H1 (cell line): ENCODE measurements around the gene ETFB. TPM values are rescaled to one million over a fixed set of nuclear protein-coding genes. Genes with fewer than 3 reads are reported as not detected.

Source experiments
- CTCF ChIA-PET: fragments of 300-600 bp; sonication (Branson Sonifier 250); formaldehyde crosslinking; loops from one replicate; lab custom pipeline; 2021; ENCODE audit not compliant: partially characterized antibody; lab: Charles Lee
- POLR2A ChIA-PET: fragments of 300-600 bp; sonication (Branson Sonifier 250); formaldehyde crosslinking; loops from one replicate; lab custom pipeline; 2021; ENCODE audit warnings: inconsistent platforms; ENCODE audit not compliant: partially characterized antibody; lab: Charles Lee
- DNase-seq, 2 experiments: peaks; one replicate each; pipeline versions ENCODE4 v3.0.0 to v3.0.0-alpha.2; 2010 to 2022; ENCODE audit warnings: low spot score in 2 of 2, low read depth in 1 of 2, mixed read lengths in 1 of 2
- FAIRE-seq: peaks from 2 replicates; lab custom pipeline; 2011; peaks lifted over from hg19 to GRCh38; lab: Jason Lieb, UNC
- H2AFZ ChIP-seq: 2 replicates; pipeline ENCODE4 v1.8.1; 2012; ENCODE audit warnings: low read length, inconsistent platforms
- H2AK5ac ChIP-seq: 2 replicates; pipeline ENCODE4 v1.6.1; 2013; ENCODE audit warnings: low read depth, low read length
- H2BK120ac ChIP-seq: replicated peaks from 2 replicates; pipeline ENCODE3; 2013; ENCODE audit warnings: low read depth, low read length, inconsistent platforms
- H2BK12ac ChIP-seq: 2 replicates; pipeline ENCODE4 v1.6.1; 2013; ENCODE audit warnings: low read depth, low read length
- H2BK15ac ChIP-seq: 2 replicates; pipeline ENCODE4 v1.6.1; 2013; ENCODE audit warnings: low read length
- H2BK20ac ChIP-seq: 2 replicates; pipeline ENCODE4 v1.6.1; 2013; ENCODE audit warnings: low read length
- H2BK5ac ChIP-seq: 2 replicates; pipeline ENCODE4 v1.6.1; 2013; ENCODE audit warnings: low read depth, low read length
- H3K14ac ChIP-seq: 2 replicates; pipeline ENCODE4 v1.6.1; 2013; ENCODE audit warnings: inconsistent platforms; ENCODE audit not compliant: insufficient read length
- H3K18ac ChIP-seq: 2 replicates; pipeline ENCODE4 v1.6.1; 2013; ENCODE audit warnings: low read length; ENCODE audit errors: extremely low read depth
- H3K23ac ChIP-seq: 2 replicates; pipeline ENCODE4 v1.6.1; 2013; ENCODE audit warnings: inconsistent platforms; ENCODE audit not compliant: insufficient read length
- H3K23me2 ChIP-seq: 2 replicates; pipeline ENCODE4 v1.6.1; 2013; ENCODE audit warnings: low read depth, low read length
- H3K27ac ChIP-seq: 2 replicates; pipeline ENCODE4 v1.6.1; 2011; ENCODE audit warnings: low read depth, low read length, inconsistent platforms
- H3K27me3 ChIP-seq, 4 experiments: replicated peaks in 1 of 4; 1 replicate in 1 of 4; 2 replicates in 3 of 4; pipeline versions ENCODE4 v1.6.1 to v1.8.1; 2011 to 2013; ENCODE audit warnings: low read length in 3 of 4, mild to moderate bottlenecking in 3 of 4, inconsistent platforms in 2 of 4, mixed read lengths in 2 of 4, moderate library complexity in 1 of 4; ENCODE audit not compliant: control insufficient read depth in 3 of 4, insufficient read depth in 3 of 4; ENCODE audit errors: extremely low read depth in 1 of 4
- H3K36me3 ChIP-seq, 4 experiments: 2 replicates each; pipeline versions ENCODE4 v1.6.1 to v1.8.1; 2011 to 2013; ENCODE audit warnings: mild to moderate bottlenecking in 4 of 4, low read length in 3 of 4, moderate library complexity in 2 of 4, control low read depth in 1 of 4, inconsistent platforms in 1 of 4; ENCODE audit not compliant: insufficient read depth in 4 of 4, control insufficient read depth in 2 of 4
- H3K4ac ChIP-seq: replicated peaks from 2 replicates; pipeline ENCODE3; 2013; ENCODE audit warnings: low read length, low read depth, mixed read lengths, inconsistent platforms; ENCODE audit not compliant: insufficient read length
- H3K4me1 ChIP-seq, 4 experiments: replicated peaks in 1 of 4; 1 replicate in 1 of 4; 2 replicates in 3 of 4; pipeline versions ENCODE4 v1.6.1 to v1.8.1; 2011 to 2013; ENCODE audit warnings: low read length in 3 of 4, inconsistent platforms in 2 of 4, mixed read lengths in 1 of 4; ENCODE audit not compliant: insufficient read depth in 4 of 4, control insufficient read depth in 3 of 4
- H3K4me2 ChIP-seq, 2 experiments: 2 replicates each; pipeline versions ENCODE4 v1.6.1 to v1.8.1; 2011 to 2013; ENCODE audit warnings: low read depth in 2 of 2, low read length in 2 of 2, control low read depth in 1 of 2, inconsistent platforms in 1 of 2, mild to moderate bottlenecking in 1 of 2; ENCODE audit not compliant: insufficient read depth in 1 of 2
- H3K4me3 ChIP-seq, 4 experiments: fragments of 200-600, 300-600 bp in 1 of 4; sonication (generic), shearing (Covaris generic), sonication (Bioruptor Twin) in 1 of 4; 2 replicates each; pipeline versions ENCODE4 v1.5.1 to v1.8.1; 2011 to 2016; ENCODE audit warnings: low read length in 4 of 4, low read depth in 3 of 4, control low read depth in 2 of 4, inconsistent platforms in 2 of 4, mild to moderate bottlenecking in 2 of 4, mixed read lengths in 1 of 4, moderate library complexity in 1 of 4; ENCODE audit not compliant: insufficient read depth in 2 of 4; ENCODE audit errors: extremely low read depth in 1 of 4
- H3K56ac ChIP-seq: replicated peaks from 2 replicates; pipeline ENCODE3; 2013; ENCODE audit warnings: low read depth, mild to moderate bottlenecking, mixed read lengths, low read length, inconsistent platforms; ENCODE audit not compliant: insufficient read length
- H3K79me1 ChIP-seq: 2 replicates; pipeline ENCODE4 v1.6.1; 2013; ENCODE audit warnings: low read depth, low read length, control low read depth
- H3K79me2 ChIP-seq, 2 experiments: 2 replicates each; pipeline versions ENCODE4 v1.6.1 to v1.8.1; 2012 to 2013; ENCODE audit warnings: low read length in 2 of 2, mild to moderate bottlenecking in 2 of 2, inconsistent platforms in 1 of 2; ENCODE audit not compliant: insufficient read depth in 2 of 2, control insufficient read depth in 1 of 2
- H3K9ac ChIP-seq, 4 experiments: replicated peaks in 1 of 4; 1 replicate in 1 of 4; 2 replicates in 3 of 4; pipeline versions ENCODE4 v1.6.1 to v1.8.1; 2011 to 2013; ENCODE audit warnings: low read depth in 3 of 4, low read length in 3 of 4, control low read depth in 2 of 4, mild to moderate bottlenecking in 2 of 4, moderate library complexity in 2 of 4, inconsistent platforms in 1 of 4; ENCODE audit errors: extremely low read depth in 1 of 4
- H3K9me3 ChIP-seq, 2 experiments: 2 replicates each; pipeline versions ENCODE4 v1.6.1 to v1.8.1; 2012 to 2013; ENCODE audit warnings: mild to moderate bottlenecking in 2 of 2, moderate library complexity in 2 of 2, control low read depth in 1 of 2, inconsistent platforms in 1 of 2, low read depth in 1 of 2, low read length in 1 of 2, mixed read lengths in 1 of 2; ENCODE audit not compliant: insufficient read depth in 2 of 2
- H4K20me1 ChIP-seq, 2 experiments: replicated peaks in 1 of 2; 2 replicates each; pipeline versions ENCODE3 to v1.8.1; 2011 to 2013; ENCODE audit warnings: inconsistent platforms in 2 of 2, low read length in 2 of 2, mild to moderate bottlenecking in 1 of 2; ENCODE audit not compliant: insufficient read depth in 2 of 2, control insufficient read depth in 1 of 2
- H4K5ac ChIP-seq: 2 replicates; pipeline ENCODE4 v1.6.1; 2013; ENCODE audit warnings: low read length, low read depth, mixed read lengths, inconsistent platforms; ENCODE audit not compliant: insufficient read length
- H4K8ac ChIP-seq: 2 replicates; pipeline ENCODE4 v1.8.0; 2013; ENCODE audit warnings: mild to moderate bottlenecking, moderate library complexity, low read length, inconsistent platforms; ENCODE audit not compliant: insufficient read depth; ENCODE audit errors: extremely low read depth
- H4K91ac ChIP-seq: replicated peaks from 2 replicates; pipeline ENCODE3; 2013; ENCODE audit warnings: low read length, mixed read lengths, inconsistent platforms; ENCODE audit not compliant: insufficient read length
- BRCA1 ChIP-seq: IDR thresholded peaks from 2 replicates; pipeline ENCODE4 v1.6.1; 2012; ENCODE audit warnings: low read depth, low read length, improper control_type of control experiment
- FOSL1 ChIP-seq: IDR thresholded peaks from 2 replicates; pipeline ENCODE4 v1.6.1; 2011; ENCODE audit warnings: mild to moderate bottlenecking, low read depth, low read length, moderate library complexity; ENCODE audit not compliant: insufficient read depth
- JUN ChIP-seq: IDR thresholded peaks from 2 replicates; pipeline ENCODE4 v1.6.1; 2011; ENCODE audit warnings: low read depth, mild to moderate bottlenecking, improper control_type of control experiment, low read length
- JUND ChIP-seq: IDR thresholded peaks from 2 replicates; pipeline ENCODE4 v1.6.1; 2011; ENCODE audit warnings: mild to moderate bottlenecking, improper control_type of control experiment, low read length
- KDM4A ChIP-seq: IDR thresholded peaks from one replicate; pipeline ENCODE4 v1.7.1; 2012; ENCODE audit warnings: low read depth, mild to moderate bottlenecking, moderate library complexity, low read length, inconsistent platforms; ENCODE audit not compliant: severe bottlenecking
- KDM5A ChIP-seq: fragments of 200-600 bp; IDR thresholded peaks from 2 replicates; pipeline ENCODE4 v1.7.1; 2012; ENCODE audit warnings: mild to moderate bottlenecking, low read length, inconsistent platforms, mixed read lengths
- MAFK ChIP-seq: IDR thresholded peaks from 2 replicates; pipeline ENCODE4 v1.6.1; 2012; ENCODE audit warnings: low read depth, mild to moderate bottlenecking, improper control_type of control experiment, low read length
- POU5F1 ChIP-seq: IDR thresholded peaks from 2 replicates; pipeline ENCODE4 v1.6.1; 2011; ENCODE audit warnings: low read depth, mild to moderate bottlenecking, low read length, moderate library complexity
- RBBP5 ChIP-seq: IDR thresholded peaks from 2 replicates; pipeline ENCODE4 v1.7.1; 2012; ENCODE audit warnings: low read depth, mild to moderate bottlenecking, inconsistent platforms, low read length, moderate library complexity, borderline replicate concordance
- SIRT6 ChIP-seq: IDR thresholded peaks from one replicate; pipeline ENCODE4 v1.7.1; 2012; ENCODE audit warnings: low read length, inconsistent platforms
- SRF ChIP-seq: IDR thresholded peaks from 2 replicates; pipeline ENCODE4 v1.6.1; 2011; ENCODE audit warnings: mild to moderate bottlenecking, low read depth, low read length, moderate library complexity
- TAF1 ChIP-seq: IDR thresholded peaks from 2 replicates; pipeline ENCODE4 v1.6.1; 2011; ENCODE audit warnings: mild to moderate bottlenecking, low read depth, low read length
- TEAD4 ChIP-seq: IDR thresholded peaks from 2 replicates; pipeline ENCODE4 v1.6.1; 2012; ENCODE audit warnings: low read depth, low read length, inconsistent platforms, mixed read lengths
- USF2 ChIP-seq: IDR thresholded peaks from 2 replicates; pipeline ENCODE4 v1.6.1; 2011; ENCODE audit warnings: low read length, improper control_type of control experiment
- WGBS, 2 experiments: shearing (Covaris generic) in 1 of 2; methylation state at CpG; one replicate each; pipeline versions ENCODE4 v1.1.6 to v1.1.7; 2013 to 2015; ENCODE audit warnings: low lambda C conversion rate in 2 of 2, mixed read lengths in 2 of 2, inconsistent platforms in 1 of 2, low coverage in 1 of 2, missing lambda C conversion rate in 1 of 2; ENCODE audit not compliant: insufficient replicate concordance in 2 of 2, insufficient coverage in 1 of 2, insufficient read length in 1 of 2; ENCODE audit errors: extremely low coverage in 1 of 2, missing lambda C conversion rate in 1 of 2; 5-methylcytosine and 5-hydroxymethylcytosine counted together
- polyA plus RNA-seq, 7 experiments: library from polyadenylated mRNA; depleted of rRNA in 3 of 7; stranded (reverse) in 5 of 7; unstranded in 2 of 7; fragments of >200 nt in 5 of 7; fragments of 200-250 nt in 2 of 7; gene quantifications; 1 replicate in 5 of 7; 2 replicates in 1 of 7; 4 replicates in 1 of 7; pipeline versions ENCODE4 v1.2.1 to v1.2.3, GENCODE V29; 2011 to 2013; ENCODE audit warnings: missing spikeins in 2 of 7, mixed read lengths in 2 of 7
- total RNA-seq: library from RNA; stranded (reverse); fragmentation: NEBNext Ultra II Directional; extraction: Animal tissue kit (Norgen Biotek cat#: 25700); gene quantifications from 2 replicates; pipeline ENCODE4 v1.2.1, GENCODE V29; 2021

Gene ETFB
- total and polyA plus RNA-seq, 2 of the 8 experiments (the other 6 are each of a cell fraction or from before 2014, with no cell fraction given): 40.0 to 66.5 TPM

GRCh38 chr19:51389143-51389542 lies 23.0 kb upstream of the ETFB start:
- Histone ChIP-seq H3K36me3 (no peaks in the 10 kb centered on the region), H4K8ac (no peak overlapping the region), H3K14ac (no peak overlapping the region), H2BK12ac (no peak overlapping the region), H2BK15ac (no peak overlapping the region), H2BK5ac (no peak overlapping the region), H3K23ac (no peak overlapping the region), H3K4ac (no peak overlapping the region), H2BK120ac (no peak overlapping the region), H4K5ac (no peak overlapping the region), H3K79me1 (no peaks in the 10 kb centered on the region), H4K20me1 (no peaks in the 10 kb centered on the region), H2BK20ac (no peak overlapping the region), H3K18ac (no peak overlapping the region), H3K23me2 (peaks cover 4% of the 10 kb centered on the region; the same call in 1 of the 2 replicates), H3K4me3 (no peak overlapping the region), H3K4me2 (no peak overlapping the region), H2AK5ac (no peak overlapping the region; the same call in 1 of the 2 replicates), H3K9me3 (no peaks in the 10 kb centered on the region), H3K4me1 (peaks cover 0 to 4% (median under 1%) of the 10 kb centered on the region in 4 experiments; a peak in 4 of 7 replicates), H2AFZ (no peak overlapping the region), H3K9ac (no peak overlapping the region), H3K27me3 (no peaks in the 10 kb centered on the region), H3K27ac (no peak overlapping the region), H3K79me2 (no peaks in the 10 kb centered on the region), H4K91ac (no peak overlapping the region), H3K56ac (no peak overlapping the region)
- no peak for FAIRE-seq
- ChIA-PET CTCF (interaction anchor here (0.8 to 1.9 kb wide), 4 partner anchors 19 to 93 kb away, joined by 3 to 7 read pairs (median 4); no protein-coding TSS in a partner anchor), POLR2A (interaction anchor here (1.0 to 1.2 kb wide), 2 partner anchors 9 to 24 kb away, joined by 3 to 4 read pairs; no protein-coding TSS in a partner anchor)
- no peak for DNase-seq
- 94% methylated on average over 12 of the region's 14 CpGs; no CpG with 5 or more reads in 1 of the 2 experiments for WGBS, 2 experiments
- TF ChIP-seq TAF1 (no peak), SIRT6 (no peak), MAFK (no peak), USF2 (no peak), RBBP5 (no peak), POU5F1 (no peak), KDM5A (no peak), BRCA1 (no peak), TEAD4 (no peak), JUN (no peak), JUND (no peak), FOSL1 (no peak), KDM4A (no peak), SRF (no peak)
